K562 (cell line): Measurements from ENCODE around the gene OR7C1. TPM values are rescaled to one million over a fixed set of nuclear protein-coding genes. Genes with fewer than 3 reads are reported as not detected.
"Not testable (repeated sequence)": the region's sequence is repeated elsewhere in the genome, so short reads cannot be mapped to it uniquely, and the experiment has no call there.

Experiments used
- ADNP ChIP-seq: fragments of 200-800 bp; sonication (Bioruptor generic); IDR thresholded peaks from 2 replicates; pipeline ENCODE4 v1.6.1; 2016; ENCODE audit warnings: missing genetic modification characterization, missing compliant biosample characterization
- BRD9 ChIP-seq: fragments of 450-650 bp; IDR thresholded peaks from 2 replicates; pipeline ENCODE4 v1.6.1; 2018; ENCODE audit warnings: low read depth; ENCODE audit not compliant: partially characterized antibody
- CREB1 ChIP-seq, 2 experiments: sonication (generic) in 1 of 2; formaldehyde crosslinking in 1 of 2; IDR thresholded peaks; 2 replicates each; pipeline versions ENCODE4 v1.6.1 to v1.8.0; 2012 to 2022; ENCODE audit warnings: inconsistent platforms in 1 of 2, mild to moderate bottlenecking in 1 of 2, missing genetic modification reagents in 1 of 2, moderate library complexity in 1 of 2
- ELF1 ChIP-seq: fragments of 200-800 bp; sonication (Bioruptor generic); IDR thresholded peaks from 2 replicates; pipeline ENCODE4 v1.6.1; 2016; ENCODE audit warnings: missing genetic modification characterization, missing compliant biosample characterization
- ETV6 ChIP-seq, 3 experiments: fragments of 150-350 bp in 1 of 3; sonication (generic) in 1 of 3; formaldehyde crosslinking in 1 of 3; IDR thresholded peaks; 2 replicates each; pipeline versions ENCODE4 v1.6.1 to v1.8.0; 2014 to 2022; ENCODE audit warnings: borderline replicate concordance in 2 of 3, low read depth in 2 of 3, antibody characterized with exemption in 1 of 3, low read length in 1 of 3, mild to moderate bottlenecking in 1 of 3, missing genetic modification reagents in 1 of 3
- GABPA ChIP-seq: fragments of 200-800 bp; sonication (Bioruptor generic); conservative IDR thresholded peaks from 2 replicates; pipeline ENCODE4 v1.6.1; 2016; ENCODE audit warnings: low read depth, missing genetic modification characterization, missing compliant biosample characterization
- HDGF ChIP-seq: fragments of 450-650 bp; IDR thresholded peaks from 2 replicates; pipeline ENCODE4 v1.6.1; 2016
- MAZ ChIP-seq, 2 experiments: fragments of 450-650 bp in 1 of 2; sonication (generic) in 1 of 2; formaldehyde crosslinking; IDR thresholded peaks in 1 of 2; conservative IDR thresholded peaks in 1 of 2; 2 replicates each; pipeline versions ENCODE4 v1.4.0 to v1.5.0; 2020; ENCODE audit warnings: mild to moderate bottlenecking in 1 of 2, missing genetic modification reagents in 1 of 2
- MYC ChIP-seq, 2 experiments: fragments of 250-450 bp in 1 of 2; sonication (Bioruptor Pico) in 1 of 2; IDR thresholded peaks; 2 replicates each; pipeline versions ENCODE4 v1.5.1 to v1.6.1; 2012 to 2021; ENCODE audit warnings: low read depth in 2 of 2, borderline replicate concordance in 1 of 2, improper control_type of control experiment in 1 of 2, low read length in 1 of 2, mild to moderate bottlenecking in 1 of 2, moderate library complexity in 1 of 2
- NCOA1 ChIP-seq: fragments of 450-650 bp; IDR thresholded peaks from 2 replicates; pipeline ENCODE4 v1.6.1; 2016; ENCODE audit warnings: low read depth
- NCOR1 ChIP-seq: fragments of 450-650 bp; IDR thresholded peaks from 2 replicates; pipeline ENCODE4 v1.6.1; 2016; ENCODE audit warnings: mild to moderate bottlenecking, moderate library complexity
- NEUROD1 ChIP-seq: fragments of 150-350 bp; IDR thresholded peaks from 2 replicates; pipeline ENCODE4 v1.6.1; 2014; ENCODE audit warnings: borderline replicate concordance, low read length, low read depth; ENCODE audit not compliant: partially characterized antibody
- RCOR1 ChIP-seq, 2 experiments: IDR thresholded peaks; 2 replicates each; pipeline ENCODE4 v1.6.1; 2012; ENCODE audit warnings: low read depth in 2 of 2, low read length in 2 of 2, borderline replicate concordance in 1 of 2, improper control_type of control experiment in 1 of 2
- THRAP3 ChIP-seq: fragments of 450-650 bp; IDR thresholded peaks from 2 replicates; pipeline ENCODE4 v1.6.1; 2016; ENCODE audit warnings: mild to moderate bottlenecking, inconsistent platforms, borderline replicate concordance
- ZNF140 ChIP-seq: fragments of 250-450 bp; sonication (Bioruptor Pico); IDR thresholded peaks from 2 replicates; pipeline ENCODE4 v1.8.0; 2021; ENCODE audit warnings: moderate library complexity, mild to moderate bottlenecking, inconsistent platforms
- ZNF584 ChIP-seq: fragments of 200-800 bp; sonication (Bioruptor generic); IDR thresholded peaks from 2 replicates; pipeline ENCODE4 v1.6.1; 2016; ENCODE audit warnings: low read depth, mild to moderate bottlenecking, missing genetic modification characterization, missing compliant biosample characterization
- polyA plus RNA-seq, 8 experiments: library from polyadenylated mRNA; depleted of rRNA in 4 of 8; stranded (reverse) in 5 of 8; unstranded in 3 of 8; fragments of >200 nt; fragmentation: Nextera tagmentation in 2 of 8; fragmentation: Illumina TruSeq in 1 of 8; extraction: Ambion mirVana in 2 of 8; extraction: Trizol in 1 of 8; gene quantifications; 2 replicates each; pipeline versions ENCODE4 v1.2.1 to v1.2.3, GENCODE V29; 2011 to 2014; ENCODE audit warnings: inconsistent platforms in 1 of 8, missing spikeins in 1 of 8
- total RNA-seq, 7 experiments: library from RNA; depleted of rRNA in 6 of 7; stranded (reverse); fragments of >200 nt in 6 of 7; fragmentation: Illumina TruSeq in 2 of 7; extraction: Trizol in 2 of 7; gene quantifications; 2 replicates each; pipeline versions ENCODE4 v1.2.1 to v1.2.3, GENCODE V29; 2011 to 2021; ENCODE audit warnings: low replicate concordance in 1 of 7
- TF ChIP-seq, protein P1 (sequence below): fragments of 250-450 bp; sonication (Bioruptor Pico); IDR thresholded peaks from 2 replicates; pipeline ENCODE4 v1.8.0; 2022; ENCODE audit warnings: moderate library complexity, mild to moderate bottlenecking, inconsistent platforms
- TF ChIP-seq, protein P2 (sequence below): fragments of 450-650 bp; IDR thresholded peaks from 2 replicates; pipeline ENCODE4 v1.6.1; 2016
- TF ChIP-seq, protein P3 (sequence below): fragments of 450-650 bp; IDR thresholded peaks from 2 replicates; pipeline ENCODE4 v1.6.1; 2018; ENCODE audit not compliant: partially characterized antibody

OR7C1 gene
- total and polyA plus RNA-seq, 9 of the 15 experiments (the other 6 are each of a cell fraction or from before 2014, with no cell fraction given): 0.01 to 0.18 (median 0.10) TPM; not detected in 1

DNA sequence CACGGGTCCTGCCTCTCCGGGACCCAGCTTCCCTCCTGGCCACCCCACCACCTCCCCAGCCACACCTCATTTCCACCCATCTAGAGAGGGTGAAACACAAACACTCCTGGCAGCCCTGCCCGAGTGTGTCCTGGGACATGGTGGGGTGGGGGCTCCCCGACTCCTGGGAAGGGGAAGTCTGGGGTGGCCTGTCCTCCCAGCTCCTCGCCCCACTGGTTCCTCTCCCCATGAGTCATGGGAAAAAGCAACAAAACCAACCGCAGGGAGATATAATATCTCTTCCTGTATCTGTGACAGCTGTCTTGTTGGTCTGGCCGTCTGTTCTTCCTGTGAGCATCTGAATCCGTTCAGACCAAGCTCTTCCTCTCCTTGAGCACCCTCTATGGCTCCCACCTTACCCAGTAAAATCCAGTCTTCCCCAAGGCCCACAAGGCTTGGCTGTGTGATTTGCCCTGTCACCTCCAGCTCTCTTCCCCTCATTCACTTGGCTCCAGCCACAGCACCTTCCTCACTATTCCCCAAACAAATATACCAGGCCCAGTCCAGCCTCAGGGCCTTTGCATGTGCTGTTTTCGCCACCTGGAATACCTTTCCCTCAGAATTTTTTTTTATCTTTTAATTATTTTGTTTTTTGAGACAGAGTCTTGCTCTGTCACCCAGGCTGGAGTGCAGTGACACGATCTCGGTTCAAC, 49.7 kb downstream of the OR7C1 start (continued):
- TF ChIP-seq ZNF140 (CRISPR knock-in tag): 0 out of 2 replicates have a peak, but pooled peaks have one; percentile 14
- peak; percentile 75 for TF ChIP-seq BRD9
- peak in 1 of 2 experiments; percentile 65; a peak in 1 of 4 replicates for TF ChIP-seq ETV6 (IDR thresholded peaks at IDR 0.05; ENCODE audit: borderline replicate concordance in 1 of 2, low read depth in 2 of 2, low read length in 1 of 2)
- TF ChIP-seq ETV6 (CRISPR knock-in tag; IDR thresholded peaks at IDR 0.05; ENCODE audit: borderline replicate concordance); MYC (CRISPR knock-in tag; IDR thresholded peaks at IDR 0.05; ENCODE audit: borderline replicate concordance, low read depth); CREB1 (IDR thresholded peaks at IDR 0.05): not testable (repeated sequence)
- TF ChIP-seq ELF1 (tag): peak; percentile 64
- TF ChIP-seq MAZ (CRISPR knock-in tag; conservative IDR thresholded peaks at IDR 0.05 in 1 of 2, IDR thresholded peaks at IDR 0.05 in 1 of 2): peak; percentile 73 to 81; a peak in 2 of 4 replicates
- TF ChIP-seq NEUROD1: peak; percentile 40
- peak; percentile 98 for TF ChIP-seq HDGF
- TF ChIP-seq THRAP3: 0 out of 2 replicates have a peak, but pooled peaks have one; percentile 31
- 0 out of 2 replicates have a peak, but pooled peaks have one; percentile 10 for TF ChIP-seq MYC (IDR thresholded peaks at IDR 0.05; ENCODE audit: low read depth, low read length)
- TF ChIP-seq, protein P1, sequence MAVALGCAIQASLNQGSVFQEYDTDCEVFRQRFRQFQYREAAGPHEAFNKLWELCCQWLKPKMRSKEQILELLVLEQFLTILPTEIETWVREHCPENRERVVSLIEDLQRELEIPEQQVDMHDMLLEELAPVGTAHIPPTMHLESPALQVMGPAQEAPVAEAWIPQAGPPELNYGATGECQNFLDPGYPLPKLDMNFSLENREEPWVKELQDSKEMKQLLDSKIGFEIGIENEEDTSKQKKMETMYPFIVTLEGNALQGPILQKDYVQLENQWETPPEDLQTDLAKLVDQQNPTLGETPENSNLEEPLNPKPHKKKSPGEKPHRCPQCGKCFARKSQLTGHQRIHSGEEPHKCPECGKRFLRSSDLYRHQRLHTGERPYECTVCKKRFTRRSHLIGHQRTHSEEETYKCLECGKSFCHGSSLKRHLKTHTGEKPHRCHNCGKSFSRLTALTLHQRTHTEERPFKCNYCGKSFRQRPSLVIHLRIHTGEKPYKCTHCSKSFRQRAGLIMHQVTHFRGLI: peak; percentile 55; the same call in 1 of the 2 replicates
- TF ChIP-seq RCOR1 (IDR thresholded peaks at IDR 0.05; ENCODE audit: borderline replicate concordance in 1 of 2, low read depth in 2 of 2, low read length in 2 of 2): peak; percentile 60 to 93; a peak in 3 of 4 replicates
- TF ChIP-seq, protein P2, sequence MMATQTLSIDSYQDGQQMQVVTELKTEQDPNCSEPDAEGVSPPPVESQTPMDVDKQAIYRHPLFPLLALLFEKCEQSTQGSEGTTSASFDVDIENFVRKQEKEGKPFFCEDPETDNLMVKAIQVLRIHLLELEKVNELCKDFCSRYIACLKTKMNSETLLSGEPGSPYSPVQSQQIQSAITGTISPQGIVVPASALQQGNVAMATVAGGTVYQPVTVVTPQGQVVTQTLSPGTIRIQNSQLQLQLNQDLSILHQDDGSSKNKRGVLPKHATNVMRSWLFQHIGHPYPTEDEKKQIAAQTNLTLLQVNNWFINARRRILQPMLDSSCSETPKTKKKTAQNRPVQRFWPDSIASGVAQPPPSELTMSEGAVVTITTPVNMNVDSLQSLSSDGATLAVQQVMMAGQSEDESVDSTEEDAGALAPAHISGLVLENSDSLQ: peak; percentile 84
- peak; percentile 64; the same call in 1 of the 2 replicates for TF ChIP-seq ZNF584
- TF ChIP-seq CREB1 (CRISPR knock-in tag; IDR thresholded peaks at IDR 0.05): peak; percentile 26; the same call in 1 of the 2 replicates
- TF ChIP-seq GABPA (tag): peak; percentile 58
- TF ChIP-seq, protein P3, sequence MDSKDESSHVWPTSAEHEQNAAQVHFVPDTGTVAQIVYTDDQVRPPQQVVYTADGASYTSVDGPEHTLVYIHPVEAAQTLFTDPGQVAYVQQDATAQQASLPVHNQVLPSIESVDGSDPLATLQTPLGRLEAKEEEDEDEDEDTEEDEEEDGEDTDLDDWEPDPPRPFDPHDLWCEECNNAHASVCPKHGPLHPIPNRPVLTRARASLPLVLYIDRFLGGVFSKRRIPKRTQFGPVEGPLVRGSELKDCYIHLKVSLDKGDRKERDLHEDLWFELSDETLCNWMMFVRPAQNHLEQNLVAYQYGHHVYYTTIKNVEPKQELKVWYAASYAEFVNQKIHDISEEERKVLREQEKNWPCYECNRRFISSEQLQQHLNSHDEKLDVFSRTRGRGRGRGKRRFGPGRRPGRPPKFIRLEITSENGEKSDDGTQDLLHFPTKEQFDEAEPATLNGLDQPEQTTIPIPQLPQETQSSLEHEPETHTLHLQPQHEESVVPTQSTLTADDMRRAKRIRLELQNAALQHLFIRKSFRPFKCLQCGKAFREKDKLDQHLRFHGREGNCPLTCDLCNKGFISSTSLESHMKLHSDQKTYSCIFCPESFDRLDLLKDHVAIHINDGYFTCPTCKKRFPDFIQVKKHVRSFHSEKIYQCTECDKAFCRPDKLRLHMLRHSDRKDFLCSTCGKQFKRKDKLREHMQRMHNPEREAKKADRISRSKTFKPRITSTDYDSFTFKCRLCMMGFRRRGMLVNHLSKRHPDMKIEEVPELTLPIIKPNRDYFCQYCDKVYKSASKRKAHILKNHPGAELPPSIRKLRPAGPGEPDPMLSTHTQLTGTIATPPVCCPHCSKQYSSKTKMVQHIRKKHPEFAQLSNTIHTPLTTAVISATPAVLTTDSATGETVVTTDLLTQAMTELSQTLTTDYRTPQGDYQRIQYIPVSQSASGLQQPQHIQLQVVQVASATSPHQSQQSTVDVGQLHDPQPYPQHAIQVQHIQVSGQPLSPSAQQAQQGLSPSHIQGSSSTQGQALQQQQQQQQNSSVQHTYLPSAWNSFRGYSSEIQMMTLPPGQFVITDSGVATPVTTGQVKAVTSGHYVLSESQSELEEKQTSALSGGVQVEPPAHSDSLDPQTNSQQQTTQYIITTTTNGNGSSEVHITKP: peak; percentile 49
- peak; percentile 98 for TF ChIP-seq ADNP (tag)
- TF ChIP-seq NCOA1: peak; percentile 25
- TF ChIP-seq NCOR1: peak; percentile 70
